Activated gamma-delta T cell treated with Interleukin-2 at 50 U/mL for 16 hours (primary cell): ENCODE measurements around the gene WSB1.

ENCODE experiments used
- DNase-seq: peaks from one replicate; pipeline ENCODE4 v3.0.0-alpha.2; 2020

Gene WSB1

GRCh38 chr17:27362503-27362902 is 68.6 kb downstream of the WSB1 start:
- no peak for DNase-seq

- no peak for DNase-seq
Measured at GRCh38 chr17:27362909-27363308, 69.0 kb downstream of the WSB1 start.

- no peak for DNase-seq
Measured at GRCh38 chr17:27363326-27363725, 69.4 kb downstream of the WSB1 start.
